HepG2 (cell line): Measurements from ENCODE around the gene NOTUM. TPM values are rescaled to one million over a fixed set of nuclear protein-coding genes. Genes with fewer than 3 reads are reported as not detected.

Experiments
- ARID4A ChIP-seq: sonication (generic); formaldehyde crosslinking; IDR thresholded peaks from 2 replicates; pipeline ENCODE4 v1.5.0; 2020; ENCODE audit warnings: mild to moderate bottlenecking, missing genetic modification reagents, borderline replicate concordance
- BCL6 ChIP-seq: IDR thresholded peaks from 2 replicates; pipeline ENCODE4 v1.6.1; 2016; ENCODE audit warnings: missing genetic modification reagents, missing compliant biosample characterization
- LRRFIP1 ChIP-seq: sonication (generic); formaldehyde crosslinking; conservative IDR thresholded peaks from 2 replicates; pipeline ENCODE4 v1.4.0; 2020; ENCODE audit warnings: missing genetic modification reagents
- MTERF4 ChIP-seq: sonication (generic); formaldehyde crosslinking; IDR thresholded peaks from 2 replicates; pipeline ENCODE4 v1.8.0; 2023; ENCODE audit warnings: mild to moderate bottlenecking, missing genetic modification reagents
- PATZ1 ChIP-seq: sonication (generic); formaldehyde crosslinking; IDR thresholded peaks from 2 replicates; pipeline ENCODE4 v1.4.0; 2020; ENCODE audit warnings: missing genetic modification reagents
- SNRNP70 ChIP-seq: fragments of 200-400 bp; formaldehyde crosslinking; IDR thresholded peaks from 2 replicates; pipeline ENCODE4 v1.6.1; 2017; ENCODE audit warnings: mild to moderate bottlenecking, low read depth, low read length, moderate library complexity
- ZBTB43 ChIP-seq: sonication (generic); formaldehyde crosslinking; conservative IDR thresholded peaks from 2 replicates; pipeline ENCODE4 v1.4.0; 2020; ENCODE audit warnings: missing genetic modification reagents
- ZFP1 ChIP-seq: IDR thresholded peaks from 2 replicates; pipeline ENCODE4 v1.6.1; 2016
- ZNF101 ChIP-seq: sonication (generic); formaldehyde crosslinking; IDR thresholded peaks from 2 replicates; pipeline ENCODE4 v1.4.0; 2020; ENCODE audit warnings: mild to moderate bottlenecking, low read depth, missing genetic modification reagents, borderline replicate concordance
- ZNF207 ChIP-seq: fragments of 450-650 bp; IDR thresholded peaks from 2 replicates; pipeline ENCODE4 v1.6.1; 2016; ENCODE audit warnings: antibody characterized with exemption, borderline replicate concordance
- ZNF616 ChIP-seq: sonication (generic); formaldehyde crosslinking; IDR thresholded peaks from 2 replicates; pipeline ENCODE4 v1.5.0; 2020; ENCODE audit warnings: low read depth, mild to moderate bottlenecking, missing genetic modification reagents
- ZNF639 ChIP-seq: conservative IDR thresholded peaks from 2 replicates; pipeline ENCODE4 v1.6.1; 2018; ENCODE audit warnings: missing genetic modification reagents
- ZNF749 ChIP-seq: sonication (generic); formaldehyde crosslinking; IDR thresholded peaks from 2 replicates; pipeline ENCODE4 v1.8.0; 2022; ENCODE audit warnings: mild to moderate bottlenecking, missing genetic modification reagents, moderate library complexity, borderline replicate concordance
- ZNF781 ChIP-seq: sonication (generic); formaldehyde crosslinking; IDR thresholded peaks from 2 replicates; pipeline ENCODE4 v1.5.1; 2020; ENCODE audit warnings: borderline replicate concordance, mild to moderate bottlenecking, missing genetic modification reagents; ENCODE audit errors: not compliant biosample characterization
- ZNF790 ChIP-seq: sonication (generic); formaldehyde crosslinking; IDR thresholded peaks from 2 replicates; pipeline ENCODE4 v1.8.0; 2022; ENCODE audit warnings: missing genetic modification reagents, mild to moderate bottlenecking, borderline replicate concordance
- ZSCAN30 ChIP-seq: sonication (generic); formaldehyde crosslinking; IDR thresholded peaks from 2 replicates; pipeline ENCODE4 v1.5.0; 2020; ENCODE audit warnings: mild to moderate bottlenecking, missing genetic modification reagents
- polyA plus RNA-seq, 8 experiments: library from polyadenylated mRNA; depleted of rRNA in 3 of 8; stranded (reverse) in 7 of 8; unstranded in 1 of 8; fragments of >200 nt; fragmentation: Illumina TruSeq in 4 of 8; extraction: Trizol in 4 of 8; gene quantifications; 2 replicates each; pipeline versions ENCODE4 v1.2.1 to v1.2.3, GENCODE V29; 2011 to 2016; ENCODE audit warnings: low read depth in 4 of 8, missing spikeins in 1 of 8, mixed read lengths in 1 of 8; ENCODE audit not compliant: insufficient read depth in 1 of 8
- total RNA-seq, 5 experiments: library from RNA; depleted of rRNA; stranded (reverse); fragments of >200 nt; fragmentation: Illumina TruSeq; extraction: Trizol; gene quantifications; 2 replicates each; pipeline ENCODE4 v1.2.3, GENCODE V29; 2016; ENCODE audit warnings: low read depth in 1 of 5

Gene NOTUM
- total and polyA plus RNA-seq, 2 of the 13 experiments (the other 11 are each of a cell fraction or from before 2014, with no cell fraction given), result 150 to 160 TPM

GRCh38 chr17:82008258-82008940, 47.4 kb upstream of the NOTUM start (continued):
- TF ChIP-seq ZNF781 (no peak), ZNF790 (CRISPR knock-in tag) (no peak), ZNF101 (CRISPR knock-in tag) (no peak), ZSCAN30 (CRISPR knock-in tag) (no peak), ZNF749 (no peak), MTERF4 (CRISPR knock-in tag) (no peak), ZNF207 (no peak), BCL6 (CRISPR knock-in tag) (no peak), ZFP1 (no peak), LRRFIP1 (no peak), ZNF616 (CRISPR knock-in tag) (0 out of 2 replicates have a peak, but pooled peaks have one; percentile 36), ARID4A (no peak), PATZ1 (CRISPR knock-in tag) (0 out of 2 replicates have a peak, but pooled peaks have one; percentile 10), SNRNP70 (0 out of 2 replicates have a peak, but pooled peaks have one; percentile 12), ZNF639 (no peak), ZBTB43 (CRISPR knock-in tag) (no peak)
